ENCODE measurements around the gene ECEL1. TPM values are rescaled to one million over a fixed set of nuclear protein-coding genes. Genes with fewer than 3 reads are reported as not detected.

ECEL1 gene
- total RNA-seq, 1 experiment from 2014 or later = 23.3 TPM

DNA sequence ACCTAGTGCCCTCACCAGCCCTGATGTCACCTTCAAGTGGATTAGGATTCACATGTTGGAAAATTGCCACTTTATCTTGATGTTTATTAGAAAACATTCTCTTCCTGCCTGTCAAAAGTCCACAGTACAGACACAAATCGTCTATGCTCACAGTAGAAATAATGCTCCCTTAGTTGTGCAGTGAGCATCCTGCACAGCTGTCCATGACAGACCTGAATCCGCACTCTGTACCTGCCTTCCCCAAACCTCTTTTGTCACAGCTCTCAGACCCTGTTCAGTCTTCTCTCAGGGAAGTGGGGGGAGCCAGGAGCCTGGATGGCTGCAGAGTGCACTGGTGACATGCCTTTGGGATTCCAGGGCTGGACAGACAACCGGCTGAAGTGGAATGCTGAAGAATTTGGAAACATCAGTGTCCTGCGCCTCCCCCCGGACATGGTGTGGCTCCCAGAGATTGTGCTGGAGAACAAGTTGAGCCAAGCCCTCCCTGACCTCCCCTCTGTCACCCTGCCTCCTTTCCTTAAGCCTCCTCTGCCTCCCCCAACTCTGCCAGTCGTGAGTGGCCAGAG lies 40.4 kb upstream of the ECEL1 start:
- no peak for ATAC-seq
- no peak for DNase-seq (ENCODE audit: low spot score)
- Mint-ChIP-seq H3K27me3 (ENCODE audit: low read depth) (peaks cover 27% of the 10 kb centered on the region), H3K27ac (no peak overlapping the region; the same call in 1 of the 2 replicates), H3K36me3 (no peaks in the 10 kb centered on the region), H3K4me3 (no peak overlapping the region), H3K4me1 (peaks cover 11% of the 10 kb centered on the region), H3K9me3 (no peaks in the 10 kb centered on the region)
- CTCF ChIA-PET = no interaction called here
- TF ChIP-seq ZNF281 (CRISPR knock-in tag; IDR thresholded peaks at IDR 0.05) (no peak), FOXK1 (CRISPR knock-in tag; IDR thresholded peaks at IDR 0.05) (no peak), TP53 (CRISPR knock-in tag; IDR thresholded peaks at IDR 0.05) (no peak)
- TF ChIP-seq, protein P1, sequence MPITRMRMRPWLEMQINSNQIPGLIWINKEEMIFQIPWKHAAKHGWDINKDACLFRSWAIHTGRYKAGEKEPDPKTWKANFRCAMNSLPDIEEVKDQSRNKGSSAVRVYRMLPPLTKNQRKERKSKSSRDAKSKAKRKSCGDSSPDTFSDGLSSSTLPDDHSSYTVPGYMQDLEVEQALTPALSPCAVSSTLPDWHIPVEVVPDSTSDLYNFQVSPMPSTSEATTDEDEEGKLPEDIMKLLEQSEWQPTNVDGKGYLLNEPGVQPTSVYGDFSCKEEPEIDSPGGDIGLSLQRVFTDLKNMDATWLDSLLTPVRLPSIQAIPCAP (CRISPR knock-in tag; IDR thresholded peaks at IDR 0.05) = no peak
- POLR2A ChIA-PET = no interaction called here

DNA sequence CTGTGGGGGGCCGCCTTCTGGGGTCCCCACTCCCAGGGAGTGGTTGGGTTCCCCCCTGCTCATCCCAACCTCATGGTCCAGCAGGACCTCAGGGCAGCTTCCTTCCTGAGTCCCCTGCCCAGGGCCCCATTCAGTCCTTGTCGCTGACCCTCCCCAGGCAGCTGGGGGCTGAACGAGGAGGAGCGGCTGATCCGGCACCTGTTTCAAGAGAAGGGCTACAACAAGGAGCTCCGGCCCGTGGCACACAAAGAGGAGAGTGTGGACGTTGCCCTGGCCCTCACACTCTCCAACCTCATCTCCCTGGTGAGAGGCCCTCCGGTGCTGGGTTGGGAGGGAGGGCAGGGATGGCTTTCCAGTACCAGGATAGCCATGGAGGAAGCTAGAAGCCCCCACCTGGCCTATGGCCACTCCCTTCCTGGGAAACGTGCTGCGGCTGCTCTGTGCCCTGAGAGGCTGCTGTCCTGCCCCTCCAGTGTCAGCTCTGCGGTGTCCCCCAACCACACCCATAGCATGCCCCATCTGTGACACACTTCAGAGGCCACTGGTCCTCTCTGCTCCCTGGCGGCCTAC lies 38.8 kb upstream of the ECEL1 start:
- Mint-ChIP-seq H3K9me3 (no peaks in the 10 kb centered on the region), H3K4me1 (peaks cover 11% of the 10 kb centered on the region), H3K4me3 (no peak overlapping the region), H3K36me3 (no peaks in the 10 kb centered on the region), H3K27me3 (ENCODE audit: low read depth) (peaks cover 38% of the 10 kb centered on the region), H3K27ac (no peak overlapping the region)
- ATAC-seq (no peak), DNase-seq (ENCODE audit: low spot score) (no peak)
- no peak for TF ChIP-seq SOX15 (CRISPR knock-in tag; IDR thresholded peaks at IDR 0.05)
- no peak for TF ChIP-seq TCF7 (CRISPR knock-in tag; IDR thresholded peaks at IDR 0.05; ENCODE audit: low read depth)
- TF ChIP-seq EMX1 (CRISPR knock-in tag; IDR thresholded peaks at IDR 0.05) = no peak
- TF ChIP-seq, protein P2, sequence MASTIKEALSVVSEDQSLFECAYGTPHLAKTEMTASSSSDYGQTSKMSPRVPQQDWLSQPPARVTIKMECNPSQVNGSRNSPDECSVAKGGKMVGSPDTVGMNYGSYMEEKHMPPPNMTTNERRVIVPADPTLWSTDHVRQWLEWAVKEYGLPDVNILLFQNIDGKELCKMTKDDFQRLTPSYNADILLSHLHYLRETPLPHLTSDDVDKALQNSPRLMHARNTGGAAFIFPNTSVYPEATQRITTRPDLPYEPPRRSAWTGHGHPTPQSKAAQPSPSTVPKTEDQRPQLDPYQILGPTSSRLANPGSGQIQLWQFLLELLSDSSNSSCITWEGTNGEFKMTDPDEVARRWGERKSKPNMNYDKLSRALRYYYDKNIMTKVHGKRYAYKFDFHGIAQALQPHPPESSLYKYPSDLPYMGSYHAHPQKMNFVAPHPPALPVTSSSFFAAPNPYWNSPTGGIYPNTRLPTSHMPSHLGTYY (CRISPR knock-in tag; IDR thresholded peaks at IDR 0.05) = no peak
- no peak for TF ChIP-seq PRRX2 (CRISPR knock-in tag; IDR thresholded peaks at IDR 0.05)
- TF ChIP-seq CDX4 (CRISPR knock-in tag; IDR thresholded peaks at IDR 0.05; ENCODE audit: borderline replicate concordance) = no peak
- 0 out of 2 replicates have a peak, but pooled peaks have one; percentile 13 for TF ChIP-seq ZNF138 (CRISPR knock-in tag; conservative IDR thresholded peaks at IDR 0.05)
- ChIA-PET CTCF (interaction anchor here (1.3 to 1.7 kb wide), 5 partner anchors 11 to 159 kb away, joined by 3 to 6 read pairs (median 4); no protein-coding TSS in a partner anchor), POLR2A (interaction anchor here (0.7 to 0.9 kb wide), 2 partner anchors 12 to 911 kb away, joined by 3 to 4 read pairs; no protein-coding TSS in a partner anchor)

DNA sequence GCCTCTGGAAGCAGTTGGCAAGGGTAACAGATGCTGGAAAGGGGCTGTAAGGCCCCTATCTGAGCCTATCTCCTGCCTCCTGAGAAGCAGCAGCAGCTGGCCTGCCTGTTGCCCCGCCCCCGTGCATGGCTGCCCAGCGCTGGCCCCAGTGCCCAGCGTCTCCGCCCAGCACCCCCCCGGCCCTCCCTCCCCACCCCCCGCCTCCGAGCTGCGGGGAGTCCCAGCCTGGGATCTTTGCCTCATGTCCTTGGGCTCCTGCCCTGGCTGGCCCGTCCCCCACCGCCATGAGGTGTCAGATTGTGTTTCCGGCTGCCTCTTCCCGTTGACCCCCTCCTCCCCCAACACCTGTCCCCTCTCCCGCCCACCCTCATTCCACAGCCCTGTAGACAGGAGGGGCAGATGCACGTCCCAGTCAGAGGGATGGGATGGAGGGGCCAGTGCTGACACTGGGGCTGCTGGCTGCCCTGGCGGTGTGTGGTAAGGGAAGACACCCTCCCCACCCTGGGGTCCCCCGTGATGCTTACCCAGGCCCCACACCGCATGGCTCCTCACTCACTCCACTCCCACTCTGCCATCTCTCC lies 38.2 kb upstream of the ECEL1 start, which contains the start of gene CHRND:
Gene CHRND, plus strand, starts transcription at position 370 of the 581 bp plus-strand sequence. Its CDS starts 56 bp downstream, at position 426.
- peaks cover 44% of the 10 kb centered on the region for H3K27me3 Mint-ChIP-seq (ENCODE audit: low read depth)
- TF ChIP-seq, protein P3, sequence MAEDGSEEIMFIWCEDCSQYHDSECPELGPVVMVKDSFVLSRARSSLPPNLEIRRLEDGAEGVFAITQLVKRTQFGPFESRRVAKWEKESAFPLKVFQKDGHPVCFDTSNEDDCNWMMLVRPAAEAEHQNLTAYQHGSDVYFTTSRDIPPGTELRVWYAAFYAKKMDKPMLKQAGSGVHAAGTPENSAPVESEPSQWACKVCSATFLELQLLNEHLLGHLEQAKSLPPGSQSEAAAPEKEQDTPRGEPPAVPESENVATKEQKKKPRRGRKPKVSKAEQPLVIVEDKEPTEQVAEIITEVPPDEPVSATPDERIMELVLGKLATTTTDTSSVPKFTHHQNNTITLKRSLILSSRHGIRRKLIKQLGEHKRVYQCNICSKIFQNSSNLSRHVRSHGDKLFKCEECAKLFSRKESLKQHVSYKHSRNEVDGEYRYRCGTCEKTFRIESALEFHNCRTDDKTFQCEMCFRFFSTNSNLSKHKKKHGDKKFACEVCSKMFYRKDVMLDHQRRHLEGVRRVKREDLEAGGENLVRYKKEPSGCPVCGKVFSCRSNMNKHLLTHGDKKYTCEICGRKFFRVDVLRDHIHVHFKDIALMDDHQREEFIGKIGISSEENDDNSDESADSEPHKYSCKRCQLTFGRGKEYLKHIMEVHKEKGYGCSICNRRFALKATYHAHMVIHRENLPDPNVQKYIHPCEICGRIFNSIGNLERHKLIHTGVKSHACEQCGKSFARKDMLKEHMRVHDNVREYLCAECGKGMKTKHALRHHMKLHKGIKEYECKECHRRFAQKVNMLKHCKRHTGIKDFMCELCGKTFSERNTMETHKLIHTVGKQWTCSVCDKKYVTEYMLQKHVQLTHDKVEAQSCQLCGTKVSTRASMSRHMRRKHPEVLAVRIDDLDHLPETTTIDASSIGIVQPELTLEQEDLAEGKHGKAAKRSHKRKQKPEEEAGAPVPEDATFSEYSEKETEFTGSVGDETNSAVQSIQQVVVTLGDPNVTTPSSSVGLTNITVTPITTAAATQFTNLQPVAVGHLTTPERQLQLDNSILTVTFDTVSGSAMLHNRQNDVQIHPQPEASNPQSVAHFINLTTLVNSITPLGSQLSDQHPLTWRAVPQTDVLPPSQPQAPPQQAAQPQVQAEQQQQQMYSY (CRISPR knock-in tag; IDR thresholded peaks at IDR 0.05) = no peak
- TF ChIP-seq ZNF416 (CRISPR knock-in tag; IDR thresholded peaks at IDR 0.05) = no peak
- TF ChIP-seq PRRX2 (CRISPR knock-in tag; IDR thresholded peaks at IDR 0.05) = no peak
- no peak for TF ChIP-seq ETV6 (CRISPR knock-in tag; IDR thresholded peaks at IDR 0.05)
- no peak for TF ChIP-seq HMGXB4 (CRISPR knock-in tag; IDR thresholded peaks at IDR 0.05)
- TF ChIP-seq ZNF423 (CRISPR knock-in tag; IDR thresholded peaks at IDR 0.05) = no peak
- TF ChIP-seq, protein P1 (CRISPR knock-in tag; IDR thresholded peaks at IDR 0.05) = no peak

More for the DNA sequence above, 38.2 kb upstream of the ECEL1 start, which contains the start of gene CHRND:
- CTCF ChIA-PET = interaction anchor here (1.3 to 1.7 kb wide), 5 partner anchors 11 to 158 kb away, joined by 3 to 6 read pairs (median 4); no protein-coding TSS in a partner anchor
- Mint-ChIP-seq H3K27ac (no peak within 1 kb of the TSS), H3K36me3 (no peaks in the 10 kb centered on the region), H3K4me1 (peaks cover 11% of the 10 kb centered on the region), H3K4me3 (no peak within 1 kb of the TSS), H3K9me3 (no peaks in the 10 kb centered on the region)
- no peak for DNase-seq (ENCODE audit: low spot score)
- POLR2A ChIA-PET = interaction anchor here (0.9 kb wide), 1 partner anchor 13 kb away, joined by 4 read pairs; no protein-coding TSS in a partner anchor
- ATAC-seq = no peak
